ENCODE data around the gene DDX23. TPM values are rescaled to one million over a fixed set of nuclear protein-coding genes. Genes with fewer than 3 reads are reported as not detected.
A peak's percentile ranks its signal among the peaks of the same experiment; 100 is the strongest.

Gene DDX23
- total RNA-seq, 2 donors from 2014 or later: 98.5 to 108 TPM

DNA sequence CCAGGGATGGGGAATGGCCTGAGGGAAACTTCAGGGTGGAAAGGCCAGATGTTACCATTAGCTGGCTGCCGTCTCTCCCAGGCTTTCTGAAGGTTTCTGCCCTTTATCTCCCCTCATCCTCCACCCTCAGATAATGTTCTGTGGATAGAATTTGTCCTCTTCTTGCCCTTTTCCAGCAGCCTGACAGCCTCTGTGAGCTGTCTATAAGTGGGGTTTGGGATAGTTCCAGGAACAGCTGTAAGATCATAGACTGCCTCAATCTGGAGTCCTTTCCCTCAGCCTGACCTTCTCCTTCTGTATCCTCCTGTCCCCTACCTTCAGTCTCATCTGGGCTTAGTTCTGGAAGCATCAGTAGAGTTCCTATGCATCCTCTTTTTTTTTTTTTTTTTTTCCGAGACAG is 16.5 kb upstream of the DDX23 start:
- Mint-ChIP-seq H3K36me3 (ENCODE audit: low read depth) (no peaks in the 10 kb centered on the region), H3K27ac (no peak overlapping the region), H3K9me3 (no peaks in the 10 kb centered on the region), H3K4me1 (peaks cover 29% of the 10 kb centered on the region), H3K27me3 (ENCODE audit: insufficient read depth) (peaks cover 5% of the 10 kb centered on the region), H3K4me3 (no peak overlapping the region)
- H3K9ac ChIP-seq (ENCODE audit: extremely low read depth, low read length, poor library complexity, severe bottlenecking): no peak overlapping the region
- no peak overlapping the region for H3K4me3 ChIP-seq (ENCODE audit: low read length)
- H3K9me3 ChIP-seq (ENCODE audit: control insufficient read depth, low read length): no peaks in the 10 kb centered on the region
- H3K36me3 ChIP-seq (ENCODE audit: control insufficient read depth, insufficient read depth, low read length): no peaks in the 10 kb centered on the region
- H3K27me3 ChIP-seq (ENCODE audit: control insufficient read depth, insufficient read depth, low read length, poor library complexity, severe bottlenecking): no peaks in the 10 kb centered on the region
- no peak overlapping the region for H3K27ac ChIP-seq (ENCODE audit: low read depth, low read length)
- TF ChIP-seq, protein P1, sequence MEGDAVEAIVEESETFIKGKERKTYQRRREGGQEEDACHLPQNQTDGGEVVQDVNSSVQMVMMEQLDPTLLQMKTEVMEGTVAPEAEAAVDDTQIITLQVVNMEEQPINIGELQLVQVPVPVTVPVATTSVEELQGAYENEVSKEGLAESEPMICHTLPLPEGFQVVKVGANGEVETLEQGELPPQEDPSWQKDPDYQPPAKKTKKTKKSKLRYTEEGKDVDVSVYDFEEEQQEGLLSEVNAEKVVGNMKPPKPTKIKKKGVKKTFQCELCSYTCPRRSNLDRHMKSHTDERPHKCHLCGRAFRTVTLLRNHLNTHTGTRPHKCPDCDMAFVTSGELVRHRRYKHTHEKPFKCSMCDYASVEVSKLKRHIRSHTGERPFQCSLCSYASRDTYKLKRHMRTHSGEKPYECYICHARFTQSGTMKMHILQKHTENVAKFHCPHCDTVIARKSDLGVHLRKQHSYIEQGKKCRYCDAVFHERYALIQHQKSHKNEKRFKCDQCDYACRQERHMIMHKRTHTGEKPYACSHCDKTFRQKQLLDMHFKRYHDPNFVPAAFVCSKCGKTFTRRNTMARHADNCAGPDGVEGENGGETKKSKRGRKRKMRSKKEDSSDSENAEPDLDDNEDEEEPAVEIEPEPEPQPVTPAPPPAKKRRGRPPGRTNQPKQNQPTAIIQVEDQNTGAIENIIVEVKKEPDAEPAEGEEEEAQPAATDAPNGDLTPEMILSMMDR (conservative IDR thresholded peaks at IDR 0.05): no peak
- 88% methylated on average over 2 of the region's 2 CpGs; no CpG with 5 or more reads in 1 of the 2 experiments for WGBS, 2 experiments (ENCODE audit: insufficient coverage in 1 of 2, insufficient read length in 1 of 2)
- H3K4me1 ChIP-seq (ENCODE audit: control insufficient read depth, insufficient read depth, low read length): peaks cover 2% of the 10 kb centered on the region
- no peak for DNase-seq

GRCh38 chr12:48866052-48866711 is 14.2 kb upstream of the DDX23 start:
- peaks cover 33% of the 10 kb centered on the region for H3K4me1 Mint-ChIP-seq
- H3K4me3 Mint-ChIP-seq: peak overlapping the region; percentile 90
- H3K9me3 ChIP-seq (ENCODE audit: control insufficient read depth, low read length): no peaks in the 10 kb centered on the region
- DNase-seq: no peak
- peaks cover 2% of the 10 kb centered on the region for H3K27me3 Mint-ChIP-seq (ENCODE audit: insufficient read depth)
- no peaks in the 10 kb centered on the region for H3K36me3 ChIP-seq (ENCODE audit: control insufficient read depth, insufficient read depth, low read length)
- H3K27ac ChIP-seq (ENCODE audit: low read depth, low read length): no peak overlapping the region
- WGBS, 2 experiments (ENCODE audit: insufficient coverage in 1 of 2, insufficient read length in 1 of 2): 90 to 95% methylated on average over 2 to 6 of the region's 6 CpGs
- H3K27me3 ChIP-seq (ENCODE audit: control insufficient read depth, insufficient read depth, low read length, poor library complexity, severe bottlenecking): no peaks in the 10 kb centered on the region
- H3K9ac ChIP-seq (ENCODE audit: extremely low read depth, low read length, poor library complexity, severe bottlenecking): no peak overlapping the region
- H3K4me3 ChIP-seq (ENCODE audit: low read length): peak overlapping the region; percentile 87
- no peaks in the 10 kb centered on the region for H3K9me3 Mint-ChIP-seq
- TF ChIP-seq, protein P1 (conservative IDR thresholded peaks at IDR 0.05): no peak
- peaks cover 2% of the 10 kb centered on the region for H3K4me1 ChIP-seq (ENCODE audit: control insufficient read depth, insufficient read depth, low read length)
- peak overlapping the region; percentile 88 for H3K27ac Mint-ChIP-seq
- peaks cover 9% of the 10 kb centered on the region for H3K36me3 Mint-ChIP-seq (ENCODE audit: low read depth)

- Mint-ChIP-seq H3K4me1 (peaks cover 33% of the 10 kb centered on the region), H3K27ac (peak within 1 kb of the TSS; percentile 88), H3K9me3 (no peaks in the 10 kb centered on the region), H3K27me3 (ENCODE audit: insufficient read depth) (peaks cover 2% of the 10 kb centered on the region), H3K4me3 (peak within 1 kb of the TSS; percentile 90), H3K36me3 (ENCODE audit: low read depth) (peaks cover 16% of the 10 kb centered on the region)
- peak; percentile 99 for DNase-seq
- no peaks in the 10 kb centered on the region for H3K36me3 ChIP-seq (ENCODE audit: control insufficient read depth, insufficient read depth, low read length)
- no peaks in the 10 kb centered on the region for H3K9me3 ChIP-seq (ENCODE audit: control insufficient read depth, low read length)
- H3K9ac ChIP-seq (ENCODE audit: extremely low read depth, low read length, poor library complexity, severe bottlenecking): peak within 1 kb of the TSS; percentile 58
- no peak within 1 kb of the TSS for H3K27ac ChIP-seq (ENCODE audit: low read depth, low read length)
- H3K4me1 ChIP-seq (ENCODE audit: control insufficient read depth, insufficient read depth, low read length): peaks cover 2% of the 10 kb centered on the region
- no peaks in the 10 kb centered on the region for H3K27me3 ChIP-seq (ENCODE audit: control insufficient read depth, insufficient read depth, low read length, poor library complexity, severe bottlenecking)
- H3K4me3 ChIP-seq (ENCODE audit: low read length): peak within 1 kb of the TSS; percentile 87
- TF ChIP-seq, protein P1 (conservative IDR thresholded peaks at IDR 0.05): peak; percentile 39
- 3% methylated on average over 23 to 32 of the region's 32 CpGs for WGBS, 2 experiments (ENCODE audit: insufficient coverage in 1 of 2, insufficient read length in 1 of 2)
Measured at GRCh38 chr12:48865281-48866051, 13.5 kb upstream of the DDX23 start, which contains the start of gene RND1. Gene RND1, minus strand, starts transcription at chr12:48865870. Its CDS starts 103 bp downstream, at chr12:48865767.

Measured in endodermal cell (in vitro differentiated cells).